ENCODE data around the gene RCVRN. TPM values are rescaled to one million over a fixed set of nuclear protein-coding genes. Genes with fewer than 3 reads are reported as not detected.
"Not testable (repeated sequence)": the region's sequence is repeated elsewhere in the genome, so short reads cannot be mapped to it uniquely, and the experiment has no call there.

The RCVRN gene
- total RNA-seq, 1 experiment from 2014 or later, result not detected

DNA sequence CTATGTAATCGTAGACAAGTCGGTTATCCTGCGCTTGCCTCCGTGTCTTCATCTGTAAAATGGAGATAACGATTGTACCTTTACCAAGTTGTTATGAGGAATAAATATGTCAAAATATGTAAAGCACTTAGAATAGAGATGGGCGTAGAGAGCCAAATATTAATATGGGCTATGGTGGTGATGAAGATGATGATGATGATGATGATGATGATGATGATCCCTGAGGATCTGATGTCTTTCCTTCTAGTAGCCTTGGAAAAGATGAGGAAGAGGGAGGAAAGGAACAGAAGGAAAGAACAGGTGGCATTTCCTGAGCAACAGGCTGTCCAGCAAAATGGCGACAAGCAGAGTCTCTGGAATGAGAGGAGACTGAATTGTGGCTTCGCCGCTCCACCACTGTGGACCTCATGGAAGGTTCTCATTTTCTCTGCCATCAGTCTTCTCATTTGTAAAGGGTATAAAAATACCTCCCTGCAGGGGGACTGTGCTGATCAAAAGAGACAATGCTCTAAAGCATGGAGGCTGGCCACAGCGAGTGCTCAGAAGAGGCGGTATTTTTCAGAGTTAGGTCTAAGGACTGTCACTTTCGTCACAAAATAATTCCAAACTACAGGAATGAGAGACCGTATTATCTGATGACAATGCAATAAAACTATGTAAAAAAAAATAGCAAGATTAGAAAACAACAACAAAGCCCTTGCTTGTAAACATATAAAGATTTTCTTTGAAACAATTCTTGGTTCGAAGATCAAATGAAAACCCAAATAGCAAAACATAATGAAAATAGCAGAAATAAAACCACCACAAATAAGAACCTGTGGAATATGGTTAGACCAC, 17.2 kb upstream of the RCVRN start:
- TF ChIP-seq TCF7L2 (IDR thresholded peaks at IDR 0.05; ENCODE audit: low read depth, low read length), result no peak
- TF ChIP-seq SIN3A (IDR thresholded peaks at IDR 0.05; ENCODE audit: borderline replicate concordance, insufficient read depth, low read depth, low read length), result no peak
- TF ChIP-seq, protein P1, sequence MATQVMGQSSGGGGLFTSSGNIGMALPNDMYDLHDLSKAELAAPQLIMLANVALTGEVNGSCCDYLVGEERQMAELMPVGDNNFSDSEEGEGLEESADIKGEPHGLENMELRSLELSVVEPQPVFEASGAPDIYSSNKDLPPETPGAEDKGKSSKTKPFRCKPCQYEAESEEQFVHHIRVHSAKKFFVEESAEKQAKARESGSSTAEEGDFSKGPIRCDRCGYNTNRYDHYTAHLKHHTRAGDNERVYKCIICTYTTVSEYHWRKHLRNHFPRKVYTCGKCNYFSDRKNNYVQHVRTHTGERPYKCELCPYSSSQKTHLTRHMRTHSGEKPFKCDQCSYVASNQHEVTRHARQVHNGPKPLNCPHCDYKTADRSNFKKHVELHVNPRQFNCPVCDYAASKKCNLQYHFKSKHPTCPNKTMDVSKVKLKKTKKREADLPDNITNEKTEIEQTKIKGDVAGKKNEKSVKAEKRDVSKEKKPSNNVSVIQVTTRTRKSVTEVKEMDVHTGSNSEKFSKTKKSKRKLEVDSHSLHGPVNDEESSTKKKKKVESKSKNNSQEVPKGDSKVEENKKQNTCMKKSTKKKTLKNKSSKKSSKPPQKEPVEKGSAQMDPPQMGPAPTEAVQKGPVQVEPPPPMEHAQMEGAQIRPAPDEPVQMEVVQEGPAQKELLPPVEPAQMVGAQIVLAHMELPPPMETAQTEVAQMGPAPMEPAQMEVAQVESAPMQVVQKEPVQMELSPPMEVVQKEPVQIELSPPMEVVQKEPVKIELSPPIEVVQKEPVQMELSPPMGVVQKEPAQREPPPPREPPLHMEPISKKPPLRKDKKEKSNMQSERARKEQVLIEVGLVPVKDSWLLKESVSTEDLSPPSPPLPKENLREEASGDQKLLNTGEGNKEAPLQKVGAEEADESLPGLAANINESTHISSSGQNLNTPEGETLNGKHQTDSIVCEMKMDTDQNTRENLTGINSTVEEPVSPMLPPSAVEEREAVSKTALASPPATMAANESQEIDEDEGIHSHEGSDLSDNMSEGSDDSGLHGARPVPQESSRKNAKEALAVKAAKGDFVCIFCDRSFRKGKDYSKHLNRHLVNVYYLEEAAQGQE (IDR thresholded peaks at IDR 0.05; ENCODE audit: insufficient read depth in 1 of 2, low read depth in 2 of 2, low read length in 1 of 2), result no peak
- TF ChIP-seq, protein P2, sequence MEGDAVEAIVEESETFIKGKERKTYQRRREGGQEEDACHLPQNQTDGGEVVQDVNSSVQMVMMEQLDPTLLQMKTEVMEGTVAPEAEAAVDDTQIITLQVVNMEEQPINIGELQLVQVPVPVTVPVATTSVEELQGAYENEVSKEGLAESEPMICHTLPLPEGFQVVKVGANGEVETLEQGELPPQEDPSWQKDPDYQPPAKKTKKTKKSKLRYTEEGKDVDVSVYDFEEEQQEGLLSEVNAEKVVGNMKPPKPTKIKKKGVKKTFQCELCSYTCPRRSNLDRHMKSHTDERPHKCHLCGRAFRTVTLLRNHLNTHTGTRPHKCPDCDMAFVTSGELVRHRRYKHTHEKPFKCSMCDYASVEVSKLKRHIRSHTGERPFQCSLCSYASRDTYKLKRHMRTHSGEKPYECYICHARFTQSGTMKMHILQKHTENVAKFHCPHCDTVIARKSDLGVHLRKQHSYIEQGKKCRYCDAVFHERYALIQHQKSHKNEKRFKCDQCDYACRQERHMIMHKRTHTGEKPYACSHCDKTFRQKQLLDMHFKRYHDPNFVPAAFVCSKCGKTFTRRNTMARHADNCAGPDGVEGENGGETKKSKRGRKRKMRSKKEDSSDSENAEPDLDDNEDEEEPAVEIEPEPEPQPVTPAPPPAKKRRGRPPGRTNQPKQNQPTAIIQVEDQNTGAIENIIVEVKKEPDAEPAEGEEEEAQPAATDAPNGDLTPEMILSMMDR (IDR thresholded peaks at IDR 0.05), result no peak
- TF ChIP-seq POLR2AphosphoS5 (IDR thresholded peaks at IDR 0.05; ENCODE audit: low read depth, low read length), result no peak
- Histone ChIP-seq H3K27me3 (ENCODE audit: control insufficient read depth, insufficient read depth, low read length) (no peaks in the 10 kb centered on the region; the same call in 1 of the 2 replicates), H3K4me1 (ENCODE audit: control insufficient read depth, insufficient read depth, low read length) (no peaks in the 10 kb centered on the region), H3K36me3 (ENCODE audit: control insufficient read depth, insufficient read depth, low read length) (no peaks in the 10 kb centered on the region), H3K27ac (ENCODE audit: low read length) (no peak overlapping the region), H3K4me3 (ENCODE audit: low read depth in 2 of 2, low read length in 2 of 2) (no peak overlapping the region), H3K9me3 (ENCODE audit: control insufficient read depth, insufficient read depth, low read depth, low read length) (no peaks in the 10 kb centered on the region)
- POLR2A ChIA-PET, result no interaction called here
- ATAC-seq, result no peak
- CTCF ChIA-PET, result no interaction called here
- BruUV-seq (replicated peaks), result no TSS peak
- no peak for DNase-seq (ENCODE audit: low read depth, low spot score)
- intact Hi-C loops (cut with micrococcal nuclease; ENCODE audit: unreplicated experiment) (no loop called here), in situ Hi-C loops (cut with HindIII; ENCODE audit: low pct_unique_long_range_greater_than_20kb, low sequenced_read_pairs) (no loop called here)

DNA sequence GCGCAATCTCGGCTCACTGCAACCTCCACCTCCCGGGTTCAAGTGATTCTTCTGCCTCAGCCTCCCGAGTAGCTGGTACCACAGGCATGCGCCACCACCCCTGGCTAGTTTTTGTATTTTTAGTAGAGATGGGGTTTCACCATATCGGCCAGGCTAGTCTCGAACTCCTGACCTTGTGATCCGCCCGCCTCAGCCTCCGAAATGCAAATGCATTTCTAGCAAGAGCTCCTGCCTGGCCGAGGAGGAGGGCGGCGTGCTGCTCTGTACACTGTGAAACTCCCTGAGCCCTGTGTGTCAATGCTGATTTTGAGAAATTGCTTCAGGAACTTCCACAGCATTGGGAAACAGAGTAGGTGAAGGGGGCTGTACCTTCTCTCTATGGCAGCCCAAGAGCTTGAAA, 16.1 kb upstream of the RCVRN start:
- intact Hi-C loops (cut with micrococcal nuclease; ENCODE audit: unreplicated experiment); BruUV-seq (replicated peaks): not testable (repeated sequence)

DNA sequence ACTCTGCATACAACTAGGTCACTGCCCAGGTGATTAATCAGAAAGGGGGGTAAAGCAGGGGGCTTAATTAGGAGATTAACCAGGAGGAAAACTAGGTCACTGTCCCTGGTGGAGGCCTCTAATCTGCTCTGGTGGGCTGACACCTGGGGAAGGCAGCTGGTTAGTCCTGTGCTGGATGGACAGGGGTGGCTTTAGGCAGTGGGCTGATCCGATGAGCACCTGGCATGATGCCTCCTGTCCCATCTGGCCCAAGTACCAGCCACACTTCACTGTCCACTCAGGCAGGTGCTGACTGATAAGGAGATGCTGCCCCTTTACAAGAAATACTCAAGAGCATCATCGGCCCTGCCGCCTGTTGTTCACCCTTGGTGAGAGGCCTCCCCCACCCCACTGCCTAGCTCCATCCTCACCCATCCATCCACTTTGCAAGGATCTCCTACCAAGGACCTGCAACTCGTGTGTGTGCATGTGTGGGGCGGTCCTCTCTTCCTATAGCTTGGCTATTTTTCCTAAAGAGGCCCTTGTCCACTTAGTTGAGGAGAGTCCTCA, 13.8 kb upstream of the RCVRN start:
- Histone ChIP-seq H3K4me3 (ENCODE audit: low read depth in 2 of 2, low read length in 2 of 2) (no peak overlapping the region), H3K27me3 (ENCODE audit: control insufficient read depth, insufficient read depth, low read length) (no peaks in the 10 kb centered on the region), H3K4me1 (ENCODE audit: control insufficient read depth, insufficient read depth, low read length) (no peaks in the 10 kb centered on the region), H3K36me3 (ENCODE audit: control insufficient read depth, insufficient read depth, low read length) (no peaks in the 10 kb centered on the region), H3K27ac (ENCODE audit: low read length) (no peak overlapping the region), H3K9me3 (ENCODE audit: control insufficient read depth, insufficient read depth, low read depth, low read length) (no peaks in the 10 kb centered on the region)
- no TSS peak for BruUV-seq (replicated peaks)
- ChIA-PET POLR2A (no interaction called here), CTCF (no interaction called here)
- intact Hi-C loops (cut with micrococcal nuclease; ENCODE audit: unreplicated experiment), result no loop called here
- DNase-seq (ENCODE audit: low read depth, low spot score) (no peak), ATAC-seq (no peak)
- in situ Hi-C loops (cut with HindIII; ENCODE audit: low pct_unique_long_range_greater_than_20kb, low sequenced_read_pairs), result no loop called here
- TF ChIP-seq, protein P2 (IDR thresholded peaks at IDR 0.05), result no peak
- TF ChIP-seq, protein P1 (IDR thresholded peaks at IDR 0.05; ENCODE audit: insufficient read depth in 1 of 2, low read depth in 2 of 2, low read length in 1 of 2), result no peak
- TF ChIP-seq TCF7L2 (IDR thresholded peaks at IDR 0.05; ENCODE audit: low read depth, low read length) (no peak), POLR2AphosphoS5 (IDR thresholded peaks at IDR 0.05; ENCODE audit: low read depth, low read length) (no peak), SIN3A (IDR thresholded peaks at IDR 0.05; ENCODE audit: borderline replicate concordance, insufficient read depth, low read depth, low read length) (no peak)

More for the DNA sequence above, 16.1 kb upstream of the RCVRN start:
- CTCF ChIA-PET; POLR2A ChIA-PET; ATAC-seq; in situ Hi-C loops (cut with HindIII; ENCODE audit: low pct_unique_long_range_greater_than_20kb, low sequenced_read_pairs); DNase-seq (ENCODE audit: low read depth, low spot score); H3K4me1 ChIP-seq (ENCODE audit: control insufficient read depth, insufficient read depth, low read length); H3K36me3 ChIP-seq (ENCODE audit: control insufficient read depth, insufficient read depth, low read length); H3K4me3 ChIP-seq (ENCODE audit: low read depth in 2 of 2, low read length in 2 of 2); H3K27ac ChIP-seq (ENCODE audit: low read length); H3K9me3 ChIP-seq (ENCODE audit: control insufficient read depth, insufficient read depth, low read depth, low read length); H3K27me3 ChIP-seq (ENCODE audit: control insufficient read depth, insufficient read depth, low read length): not testable (repeated sequence)

Measured in Panc1 (cell line).